MM.1S (cell line): ENCODE results near the gene DARS1.

ENCODE experiments used
- DNase-seq: peaks from one replicate; pipeline ENCODE4 v3.0.0-alpha.2; 2015
- H2AFZ ChIP-seq: fragments of 300-600 bp; sonication (generic); 2 replicates; pipeline ENCODE4 v1.6.0; 2016; ENCODE audit warnings: antibody characterized with exemption, low read length
- H3F3A ChIP-seq: fragments of 300-600 bp; sonication (generic); 2 replicates; pipeline ENCODE4 v1.6.1; 2016; ENCODE audit warnings: mild to moderate bottlenecking, antibody characterized with exemption, low read length, moderate library complexity, mixed read lengths; ENCODE audit not compliant: insufficient read depth
- H3K27ac ChIP-seq: fragments of 300-600 bp; sonication (generic); 2 replicates; pipeline ENCODE4 v1.5.1; 2016; ENCODE audit warnings: mild to moderate bottlenecking, low read length
- H3K27me3 ChIP-seq: fragments of 300-600 bp; sonication (generic); replicated peaks from 2 replicates; pipeline ENCODE4 v1.6.0; 2016; ENCODE audit warnings: low read length; ENCODE audit not compliant: insufficient read depth
- H3K36me3 ChIP-seq: fragments of 300-600 bp; sonication (generic); replicated peaks from 2 replicates; pipeline ENCODE4 v1.6.1; 2016; ENCODE audit warnings: mild to moderate bottlenecking, low read length, mixed read lengths; ENCODE audit not compliant: insufficient read depth
- H3K4me1 ChIP-seq: fragments of 300-600 bp; sonication (generic); 2 replicates; pipeline ENCODE4 v1.6.1; 2016; ENCODE audit warnings: low read length, mixed read lengths
- H3K4me2 ChIP-seq: fragments of 300-600 bp; sonication (generic); 2 replicates; pipeline ENCODE4 v1.6.0; 2016; ENCODE audit warnings: low read depth, low read length
- H3K4me3 ChIP-seq: fragments of 300-600 bp; sonication (generic); 2 replicates; pipeline ENCODE4 v1.5.1; 2016; ENCODE audit warnings: low read length, mixed read lengths
- H3K79me2 ChIP-seq: fragments of 300-600 bp; sonication (generic); 2 replicates; pipeline ENCODE4 v1.6.1; 2016; ENCODE audit warnings: mixed run types, low read length, mixed read lengths
- H3K9ac ChIP-seq: fragments of 300-600 bp; sonication (generic); 2 replicates; pipeline ENCODE4 v1.6.1; 2016; ENCODE audit warnings: low read length, mixed read lengths
- H3K9me2 ChIP-seq: fragments of 300-600 bp; sonication (generic); replicated peaks from 2 replicates; pipeline ENCODE4 v1.6.1; 2016; ENCODE audit warnings: mild to moderate bottlenecking, low read length, mixed read lengths; ENCODE audit not compliant: insufficient read depth
- H3K9me3 ChIP-seq: fragments of 300-600 bp; sonication (generic); replicated peaks from 2 replicates; pipeline ENCODE4 v1.6.1; 2016; ENCODE audit warnings: mild to moderate bottlenecking, low read length, mixed read lengths; ENCODE audit not compliant: insufficient read depth
- H4K20me1 ChIP-seq: fragments of 300-600 bp; sonication (generic); 2 replicates; pipeline ENCODE4 v1.6.1; 2016; ENCODE audit warnings: mild to moderate bottlenecking, low read length, moderate library complexity, mixed read lengths; ENCODE audit not compliant: insufficient read depth
- CTCF ChIP-seq: fragments of 300-600 bp; sonication (generic); IDR thresholded peaks from 2 replicates; pipeline ENCODE4 v1.5.1; 2016; ENCODE audit warnings: antibody characterized with exemption, low read length, mixed read lengths
- EZH2 ChIP-seq: fragments of 300-600 bp; sonication (generic); optimal IDR thresholded peaks from 2 replicates; pipeline ENCODE3; 2017; ENCODE audit warnings: low read depth, mild to moderate bottlenecking, antibody characterized with exemption, low read length, mixed read lengths
- EZH2phosphoT487 ChIP-seq: fragments of 300-600 bp; sonication (generic); IDR thresholded peaks from 2 replicates; pipeline ENCODE4 v1.6.1; 2018; ENCODE audit warnings: antibody characterized with exemption, low read length

The DARS1 gene

GRCh38 chr2:135993421-135993820, 8.0 kb upstream of the DARS1 start:
- H3K27me3 ChIP-seq = no peaks in the 10 kb centered on the region
- no peaks in the 10 kb centered on the region for H3K9me3 ChIP-seq
- no peak overlapping the region for H3K27ac ChIP-seq
- TF ChIP-seq EZH2 (no peak), EZH2phosphoT487 (no peak), CTCF (no peak)
- H3K9me2 ChIP-seq = no peaks in the 10 kb centered on the region
- DNase-seq = no peak
- no peaks in the 10 kb centered on the region for H3F3A ChIP-seq
- no peaks in the 10 kb centered on the region for H3K79me2 ChIP-seq
- no peak overlapping the region for H3K4me3 ChIP-seq
- H3K9ac ChIP-seq = no peak overlapping the region
- no peak overlapping the region for H2AFZ ChIP-seq
- H3K36me3 ChIP-seq = no peaks in the 10 kb centered on the region
- H4K20me1 ChIP-seq = no peaks in the 10 kb centered on the region
- H3K4me2 ChIP-seq = no peak overlapping the region
- no peaks in the 10 kb centered on the region for H3K4me1 ChIP-seq

DNA sequence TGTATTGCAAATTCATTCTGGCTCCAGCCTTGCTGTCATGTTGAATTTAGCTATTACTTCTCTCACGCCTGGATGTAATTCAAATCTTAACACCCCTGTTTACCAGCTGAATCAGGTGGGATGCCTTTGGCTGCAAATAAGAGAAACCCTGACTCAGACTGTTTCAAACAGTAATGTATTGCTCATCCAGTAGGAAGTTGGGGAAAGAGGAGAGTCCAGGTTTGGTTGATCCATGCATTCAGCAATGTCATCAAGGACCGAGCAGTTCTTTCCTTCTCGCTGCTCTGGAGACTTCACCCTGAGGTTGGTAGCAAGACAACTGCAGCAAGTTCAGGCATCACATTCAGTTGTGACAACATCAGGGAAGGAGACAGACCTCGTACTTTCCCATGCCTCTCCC, 6.4 kb upstream of the DARS1 start:
- DNase-seq = no peak
- Histone ChIP-seq H3K27ac (no peak overlapping the region), H3K79me2 (no peaks in the 10 kb centered on the region), H3K27me3 (no peaks in the 10 kb centered on the region), H3K4me1 (no peaks in the 10 kb centered on the region), H3K9me3 (no peaks in the 10 kb centered on the region), H3F3A (no peaks in the 10 kb centered on the region), H3K9ac (no peak overlapping the region), H2AFZ (no peak overlapping the region), H3K4me3 (no peak overlapping the region), H3K4me2 (no peak overlapping the region), H4K20me1 (no peaks in the 10 kb centered on the region), H3K36me3 (no peaks in the 10 kb centered on the region), H3K9me2 (no peaks in the 10 kb centered on the region)
- TF ChIP-seq EZH2 (no peak), CTCF (no peak), EZH2phosphoT487 (no peak)

DNA sequence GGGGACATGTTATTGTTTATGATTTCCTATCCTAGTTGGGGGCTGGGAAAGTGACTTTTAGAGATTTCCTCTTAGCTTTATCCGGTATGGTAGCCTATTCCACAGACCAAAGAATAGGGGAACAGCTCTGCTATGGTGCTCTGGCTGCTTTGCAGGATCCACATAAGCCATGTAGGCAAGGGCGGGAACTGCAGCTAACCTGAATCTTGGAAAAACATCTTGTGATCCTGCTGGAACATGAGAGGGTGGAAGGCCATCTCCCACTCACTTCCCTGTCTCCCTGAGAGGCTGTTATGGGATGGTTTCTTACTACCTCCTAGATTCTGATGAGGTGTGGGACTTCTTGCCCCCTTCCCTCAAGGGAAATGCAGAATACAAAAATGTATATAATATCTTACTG, 2.0 kb upstream of the DARS1 start:
- no peaks in the 10 kb centered on the region for H3K27me3 ChIP-seq
- H3K4me3 ChIP-seq = no peak overlapping the region
- H3F3A ChIP-seq = peaks cover 14% of the 10 kb centered on the region; the same call in 1 of the 2 replicates
- no peak overlapping the region for H3K27ac ChIP-seq
- H2AFZ ChIP-seq = no peak overlapping the region
- no peaks in the 10 kb centered on the region for H3K9me3 ChIP-seq
- H4K20me1 ChIP-seq = no peaks in the 10 kb centered on the region
- no peak overlapping the region for H3K4me2 ChIP-seq
- H3K4me1 ChIP-seq = peaks cover 12% of the 10 kb centered on the region; the same call in 1 of the 2 replicates
- no peak for DNase-seq
- no peak overlapping the region for H3K9ac ChIP-seq
- H3K9me2 ChIP-seq = no peaks in the 10 kb centered on the region
- TF ChIP-seq CTCF (no peak), EZH2phosphoT487 (no peak), EZH2 (no peak)
- peaks cover 27% of the 10 kb centered on the region for H3K79me2 ChIP-seq
- no peaks in the 10 kb centered on the region for H3K36me3 ChIP-seq
